Panc1 (cell line): Measurements from ENCODE around the gene HIPK2. TPM values are rescaled to one million over a fixed set of nuclear protein-coding genes. Genes with fewer than 3 reads are reported as not detected.

Experiments
- ATAC-seq: fragments of 200-7000 bp; cut with Tn5 transposase; 2 replicates; pipeline ENCODE4 v1.9.1; 2020; ENCODE audit warnings: mild to moderate bottlenecking, moderate library complexity
- BruUV-seq: library from RNA; stranded (reverse); fragments of 400-500 nt; replicated peaks from 2 replicates; lab custom pipeline; 2021; lab: Mats Ljungman, UMichigan
- CTCF ChIA-PET: fragments of 300-600 bp; sonication (Branson Sonifier 250); formaldehyde crosslinking; loops from one replicate; lab custom pipeline; 2022; ENCODE audit warnings: antibody characterized with exemption; lab: Charles Lee
- POLR2A ChIA-PET: fragments of 300-600 bp; sonication (Branson Sonifier 250); formaldehyde crosslinking; loops from one replicate; lab custom pipeline; 2022; ENCODE audit warnings: antibody characterized with exemption; lab: Charles Lee
- DNase-seq: peaks from one replicate; pipeline ENCODE4 v3.0.0-alpha.2; 2010; ENCODE audit warnings: low read depth, low spot score
- H3K27ac ChIP-seq: 2 replicates; pipeline ENCODE4 v1.5.1; 2011; ENCODE audit warnings: mild to moderate bottlenecking, low read length, inconsistent platforms
- H3K27me3 ChIP-seq: fragments of 200-500 bp; sonication (Bioruptor generic); 2 replicates; pipeline ENCODE4 v1.6.0; 2014; ENCODE audit warnings: low read length, inconsistent platforms; ENCODE audit not compliant: control insufficient read depth, insufficient read depth
- H3K36me3 ChIP-seq: fragments of 200-500 bp; sonication (Bioruptor generic); 2 replicates; pipeline ENCODE4 v1.5.1; 2014; ENCODE audit warnings: inconsistent platforms, mild to moderate bottlenecking, low read length, moderate library complexity; ENCODE audit not compliant: control insufficient read depth, insufficient read depth
- H3K4me1 ChIP-seq: 2 replicates; pipeline ENCODE4 v1.5.1; 2011; ENCODE audit warnings: inconsistent platforms, mild to moderate bottlenecking, low read length, moderate library complexity; ENCODE audit not compliant: control insufficient read depth, insufficient read depth
- H3K4me3 ChIP-seq, 2 experiments: 2 replicates each; pipeline ENCODE4 v1.5.1; 2011 to 2012; ENCODE audit warnings: low read depth in 2 of 2, low read length in 2 of 2, mild to moderate bottlenecking in 2 of 2, inconsistent platforms in 1 of 2, moderate library complexity in 1 of 2
- H3K9me3 ChIP-seq: fragments of 200-500 bp; sonication (Bioruptor generic); 2 replicates; pipeline ENCODE4 v1.5.1; 2014; ENCODE audit warnings: low read depth, mild to moderate bottlenecking, inconsistent platforms, low read length, moderate library complexity; ENCODE audit not compliant: control insufficient read depth, insufficient read depth
- CTCF ChIP-seq: fragments of 450-650 bp; IDR thresholded peaks from 2 replicates; pipeline ENCODE4 v1.5.1; 2017; ENCODE audit warnings: mild to moderate bottlenecking
- POLR2AphosphoS5 ChIP-seq: IDR thresholded peaks from 2 replicates; pipeline ENCODE4 v1.6.1; 2012; ENCODE audit warnings: mild to moderate bottlenecking, low read depth, low read length, moderate library complexity
- SIN3A ChIP-seq: IDR thresholded peaks from 2 replicates; pipeline ENCODE4 v1.6.1; 2012; ENCODE audit warnings: low read depth, mild to moderate bottlenecking, low read length, moderate library complexity, borderline replicate concordance; ENCODE audit not compliant: insufficient read depth
- in situ Hi-C: cut with HindIII; loops from 2 replicates; pipeline ENCODE4 v1.10.0; 2016; ENCODE audit warnings: low sequenced_read_pairs, low pct_unique_long_range_greater_than_20kb
- intact Hi-C: fragments of 100-400 bp; cut with micrococcal nuclease; formaldehyde crosslinking; loops from one replicate; pipeline ENCODE4 v1.10.0; 2022; ENCODE audit not compliant: unreplicated experiment
- total RNA-seq: library from RNA; stranded (reverse); gene quantifications from one replicate; pipeline ENCODE4 v1.2.1, GENCODE V29; 2021; ENCODE audit not compliant: unreplicated experiment
- TF ChIP-seq, protein P1 (sequence below), 2 experiments: IDR thresholded peaks; 2 replicates each; pipeline ENCODE4 v1.6.1; 2011 to 2012; ENCODE audit warnings: low read depth in 2 of 2, control low read depth in 1 of 2, low read length in 1 of 2, mild to moderate bottlenecking in 1 of 2, moderate library complexity in 1 of 2; ENCODE audit not compliant: insufficient read depth in 1 of 2

HIPK2 gene
- total RNA-seq, 1 experiment from 2014 or later = 34.1 TPM

GRCh38 chr7:139716156-139716942, 61.4 kb downstream of the HIPK2 start:
- peaks cover 16% of the 10 kb centered on the region for H3K4me1 ChIP-seq
- H3K4me3 ChIP-seq = no peak overlapping the region
- no peak overlapping the region for H3K27ac ChIP-seq
- intact Hi-C loops (no loop called here), in situ Hi-C loops (no loop called here)
- POLR2A ChIA-PET = no interaction called here
- no peaks in the 10 kb centered on the region for H3K27me3 ChIP-seq
- TF ChIP-seq SIN3A (no peak), POLR2AphosphoS5 (no peak), CTCF (no peak)
- TF ChIP-seq, protein P1, sequence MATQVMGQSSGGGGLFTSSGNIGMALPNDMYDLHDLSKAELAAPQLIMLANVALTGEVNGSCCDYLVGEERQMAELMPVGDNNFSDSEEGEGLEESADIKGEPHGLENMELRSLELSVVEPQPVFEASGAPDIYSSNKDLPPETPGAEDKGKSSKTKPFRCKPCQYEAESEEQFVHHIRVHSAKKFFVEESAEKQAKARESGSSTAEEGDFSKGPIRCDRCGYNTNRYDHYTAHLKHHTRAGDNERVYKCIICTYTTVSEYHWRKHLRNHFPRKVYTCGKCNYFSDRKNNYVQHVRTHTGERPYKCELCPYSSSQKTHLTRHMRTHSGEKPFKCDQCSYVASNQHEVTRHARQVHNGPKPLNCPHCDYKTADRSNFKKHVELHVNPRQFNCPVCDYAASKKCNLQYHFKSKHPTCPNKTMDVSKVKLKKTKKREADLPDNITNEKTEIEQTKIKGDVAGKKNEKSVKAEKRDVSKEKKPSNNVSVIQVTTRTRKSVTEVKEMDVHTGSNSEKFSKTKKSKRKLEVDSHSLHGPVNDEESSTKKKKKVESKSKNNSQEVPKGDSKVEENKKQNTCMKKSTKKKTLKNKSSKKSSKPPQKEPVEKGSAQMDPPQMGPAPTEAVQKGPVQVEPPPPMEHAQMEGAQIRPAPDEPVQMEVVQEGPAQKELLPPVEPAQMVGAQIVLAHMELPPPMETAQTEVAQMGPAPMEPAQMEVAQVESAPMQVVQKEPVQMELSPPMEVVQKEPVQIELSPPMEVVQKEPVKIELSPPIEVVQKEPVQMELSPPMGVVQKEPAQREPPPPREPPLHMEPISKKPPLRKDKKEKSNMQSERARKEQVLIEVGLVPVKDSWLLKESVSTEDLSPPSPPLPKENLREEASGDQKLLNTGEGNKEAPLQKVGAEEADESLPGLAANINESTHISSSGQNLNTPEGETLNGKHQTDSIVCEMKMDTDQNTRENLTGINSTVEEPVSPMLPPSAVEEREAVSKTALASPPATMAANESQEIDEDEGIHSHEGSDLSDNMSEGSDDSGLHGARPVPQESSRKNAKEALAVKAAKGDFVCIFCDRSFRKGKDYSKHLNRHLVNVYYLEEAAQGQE (IDR thresholded peaks at IDR 0.05; ENCODE audit: insufficient read depth in 1 of 2, low read depth in 2 of 2, low read length in 1 of 2) = no peak
- DNase-seq = no peak
- CTCF ChIA-PET = no interaction called here
- BruUV-seq = TSS peak; percentile 71
- H3K9me3 ChIP-seq = no peaks in the 10 kb centered on the region
- no peaks in the 10 kb centered on the region for H3K36me3 ChIP-seq
- no peak for ATAC-seq

DNA sequence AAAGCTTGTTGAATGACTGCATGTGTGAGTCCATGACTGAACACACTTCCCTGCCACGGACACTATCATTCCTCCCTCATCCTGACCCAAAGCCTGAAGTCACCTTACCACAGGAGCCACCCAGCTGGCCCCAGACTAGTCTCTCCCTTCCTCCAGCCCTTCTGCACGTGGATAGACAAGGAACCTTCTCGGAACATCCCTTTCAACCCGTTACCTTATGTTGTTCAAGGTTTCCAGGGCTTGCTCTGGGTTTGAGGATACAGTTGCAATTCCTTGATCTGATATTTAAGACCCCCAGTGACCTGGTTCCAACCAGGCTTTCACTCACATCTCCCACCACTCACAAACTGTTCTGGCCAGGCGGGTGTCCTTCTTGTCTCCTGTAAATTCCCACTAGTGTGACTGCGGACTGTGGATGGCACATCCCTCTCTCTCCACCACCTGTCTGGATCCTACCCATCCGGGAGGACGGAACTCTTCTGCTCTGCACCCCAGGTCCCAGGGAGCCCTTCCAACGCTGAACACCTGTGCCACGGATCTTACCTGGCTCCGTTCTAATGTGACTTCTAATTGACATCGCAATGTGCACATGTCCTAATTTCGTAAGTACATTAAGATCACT, 62.5 kb downstream of the HIPK2 start:
- no peaks in the 10 kb centered on the region for H3K27me3 ChIP-seq
- TF ChIP-seq CTCF = no peak
- ATAC-seq = no peak
- no peak overlapping the region for H3K27ac ChIP-seq
- DNase-seq = no peak
- CTCF ChIA-PET = no interaction called here
- BruUV-seq = no TSS peak
- peaks cover 6% of the 10 kb centered on the region; the same call in 1 of the 2 replicates for H3K4me1 ChIP-seq
- no peaks in the 10 kb centered on the region for H3K9me3 ChIP-seq
- in situ Hi-C loops = no loop called here
- intact Hi-C loops = no loop called here
- POLR2A ChIA-PET = no interaction called here
- no peaks in the 10 kb centered on the region for H3K36me3 ChIP-seq
- no peak overlapping the region for H3K4me3 ChIP-seq
